SK-N-SH (cell line): ENCODE data around the gene ATP2A3. TPM values are rescaled to one million over a fixed set of nuclear protein-coding genes. Genes with fewer than 3 reads are reported as not detected.

Experiments
- CTCF ChIA-PET: fragments of 300-600, 350-600 bp; formaldehyde crosslinking; extraction: SDS; loops from one replicate; lab custom pipeline; 2021; lab: Yijun Ruan, JAX
- POLR2A ChIA-PET: fragments of 350-600 bp; sonication (Branson Sonifier 250); formaldehyde crosslinking; extraction: SDS; loops from one replicate; lab custom pipeline; 2020; ENCODE audit warnings: antibody characterized with exemption, inconsistent platforms; lab: Yijun Ruan, JAX
- DNase-seq: peaks from one replicate; pipeline ENCODE4 v3.0.0; 2012
- H2AFZ ChIP-seq: fragments of 200-600 bp; sonication (generic); 2 replicates; pipeline ENCODE4 v1.8.1; 2016; ENCODE audit warnings: antibody characterized with exemption, mild to moderate bottlenecking, low read depth
- H3F3A ChIP-seq: fragments of 200-600 bp; sonication (generic); replicated peaks from 2 replicates; pipeline ENCODE3; 2016; ENCODE audit warnings: antibody characterized with exemption, mild to moderate bottlenecking; ENCODE audit not compliant: insufficient read depth
- H3K27ac ChIP-seq, 2 experiments: fragments of 200-500 bp in 1 of 2; fragments of 200-600 bp in 1 of 2; sonication (Bioruptor generic) in 1 of 2; sonication (generic), shearing (Covaris generic) in 1 of 2; 2 replicates each; pipeline versions ENCODE4 v1.5.1 to v1.6.1; 2014 to 2016; ENCODE audit warnings: low read depth in 2 of 2, inconsistent platforms in 1 of 2, low read length in 1 of 2, mild to moderate bottlenecking in 1 of 2, mixed read lengths in 1 of 2
- H3K27me3 ChIP-seq: fragments of 200-600 bp; sonication (generic), shearing (Covaris generic); 2 replicates; pipeline ENCODE4 v1.6.1; 2016; ENCODE audit warnings: mixed run types; ENCODE audit not compliant: insufficient read depth
- H3K36me3 ChIP-seq, 2 experiments: fragments of 200-500 bp in 1 of 2; fragments of 200-600 bp in 1 of 2; sonication (Bioruptor generic) in 1 of 2; sonication (generic) in 1 of 2; replicated peaks in 1 of 2; 2 replicates each; pipeline versions ENCODE3 to v1.5.1; 2014 to 2016; ENCODE audit warnings: low read length in 1 of 2, mild to moderate bottlenecking in 1 of 2; ENCODE audit not compliant: insufficient read depth in 2 of 2, control insufficient read depth in 1 of 2
- H3K4me1 ChIP-seq, 2 experiments: fragments of 200-500 bp in 1 of 2; fragments of 200-600 bp in 1 of 2; sonication (Bioruptor generic) in 1 of 2; sonication (generic), shearing (Covaris generic) in 1 of 2; 2 replicates each; pipeline versions ENCODE4 v1.5.1 to v1.6.1; 2014 to 2016; ENCODE audit warnings: low read depth in 1 of 2, low read length in 1 of 2, mixed run types in 1 of 2; ENCODE audit not compliant: insufficient read depth in 2 of 2, control insufficient read depth in 1 of 2
- H3K4me2 ChIP-seq: fragments of 200-600 bp; sonication (generic), shearing (Covaris generic); 2 replicates; pipeline ENCODE4 v1.6.1; 2017; ENCODE audit warnings: mixed run types
- H3K4me3 ChIP-seq, 2 experiments: fragments of 200-500 bp in 1 of 2; fragments of 200-600 bp in 1 of 2; sonication (Bioruptor generic) in 1 of 2; sonication (generic), shearing (Covaris generic) in 1 of 2; 2 replicates each; pipeline versions ENCODE4 v1.5.1 to v1.8.1; 2014 to 2016; ENCODE audit warnings: low read depth in 2 of 2, inconsistent platforms in 1 of 2, low read length in 1 of 2, mild to moderate bottlenecking in 1 of 2, mixed read lengths in 1 of 2, moderate library complexity in 1 of 2
- H3K79me2 ChIP-seq: fragments of 200-600 bp; sonication (generic); 2 replicates; pipeline ENCODE4 v1.8.1; 2017; ENCODE audit warnings: mild to moderate bottlenecking; ENCODE audit not compliant: insufficient read depth
- H3K9ac ChIP-seq: fragments of 200-600 bp; sonication (generic); 2 replicates; pipeline ENCODE4 v1.6.1; 2017; ENCODE audit warnings: mixed run types
- H3K9me2 ChIP-seq: fragments of 200-600 bp; sonication (generic); 2 replicates; pipeline ENCODE4 v1.6.1; 2017; ENCODE audit warnings: mixed run types
- H3K9me3 ChIP-seq: fragments of 200-600 bp; sonication (generic); 2 replicates; pipeline ENCODE4 v1.6.1; 2017; ENCODE audit warnings: mixed run types, mild to moderate bottlenecking, moderate library complexity
- H4K20me1 ChIP-seq: fragments of 200-600 bp; sonication (generic); 2 replicates; pipeline ENCODE4 v1.6.1; 2017; ENCODE audit warnings: mild to moderate bottlenecking, mixed run types; ENCODE audit not compliant: insufficient read depth
- CHD2 ChIP-seq: fragments of 150-350 bp; IDR thresholded peaks from 2 replicates; pipeline ENCODE4 v1.6.1; 2018; ENCODE audit warnings: low read length; ENCODE audit not compliant: partially characterized antibody
- CTCF ChIP-seq: fragments of 200-600 bp; sonication (generic); IDR thresholded peaks from 2 replicates; pipeline ENCODE4 v1.6.1; 2017; ENCODE audit warnings: antibody characterized with exemption, mild to moderate bottlenecking, moderate library complexity
- ELF1 ChIP-seq: IDR thresholded peaks from 2 replicates; pipeline ENCODE4 v1.4.0; 2012
- EP300 ChIP-seq, 2 experiments: IDR thresholded peaks; 2 replicates each; pipeline versions ENCODE4 v1.4.0 to v1.6.1; 2012; ENCODE audit warnings: borderline replicate concordance in 1 of 2, low read depth in 1 of 2, low read length in 1 of 2
- EZH2phosphoT487 ChIP-seq: fragments of 200-600 bp; sonication (generic); IDR thresholded peaks from 2 replicates; pipeline ENCODE4 v1.6.1; 2017; ENCODE audit warnings: low read depth, mixed run types, mild to moderate bottlenecking, antibody characterized with exemption, moderate library complexity, borderline replicate concordance
- FOXJ3 ChIP-seq: sonication (generic); formaldehyde crosslinking; IDR thresholded peaks from 2 replicates; pipeline ENCODE4 v1.5.1; 2020; ENCODE audit warnings: mild to moderate bottlenecking, missing genetic modification reagents
- FOXM1 ChIP-seq: IDR thresholded peaks from 2 replicates; pipeline ENCODE4 v1.4.0; 2012; ENCODE audit warnings: low read depth, mild to moderate bottlenecking
- GABPA ChIP-seq: IDR thresholded peaks from 2 replicates; pipeline ENCODE4 v1.4.0; 2012; ENCODE audit warnings: low read depth, mild to moderate bottlenecking
- JUND ChIP-seq: IDR thresholded peaks from 2 replicates; pipeline ENCODE4 v1.4.0; 2012
- MAX ChIP-seq: IDR thresholded peaks from 2 replicates; pipeline ENCODE4 v1.4.0; 2012; ENCODE audit warnings: low read depth
- MXI1 ChIP-seq: IDR thresholded peaks from 2 replicates; pipeline ENCODE4 v1.6.1; 2012; ENCODE audit warnings: mild to moderate bottlenecking, low read depth, low read length, improper control_type of control experiment
- NFIC ChIP-seq: IDR thresholded peaks from 2 replicates; pipeline ENCODE4 v1.4.0; 2012; ENCODE audit warnings: borderline replicate concordance
- RFX5 ChIP-seq: IDR thresholded peaks from 2 replicates; pipeline ENCODE4 v1.6.1; 2012; ENCODE audit warnings: mild to moderate bottlenecking, improper control_type of control experiment, low read length
- SIN3A ChIP-seq: IDR thresholded peaks from 2 replicates; pipeline ENCODE4 v1.6.1; 2012; ENCODE audit warnings: low read depth, mild to moderate bottlenecking, low read length, moderate library complexity, borderline replicate concordance
- SMC3 ChIP-seq: IDR thresholded peaks from 2 replicates; pipeline ENCODE4 v1.6.1; 2012; ENCODE audit warnings: low read depth, low read length, improper control_type of control experiment
- TCF12 ChIP-seq: IDR thresholded peaks from 2 replicates; pipeline ENCODE4 v1.4.0; 2012
- whole genome bisulfite sequencing: methylation state at CpG from one replicate; pipeline ENCODE4 v1.1.6; 2017; ENCODE audit warnings: low lambda C conversion rate; 5-methylcytosine and 5-hydroxymethylcytosine counted together
- polyA plus RNA-seq, 3 experiments: library from polyadenylated mRNA; depleted of rRNA; stranded (reverse); fragments of >200 nt; gene quantifications; 2 replicates each; pipeline ENCODE4 v1.2.3, GENCODE V29; 2012
- TF ChIP-seq, protein P1 (sequence below): IDR thresholded peaks from 2 replicates; pipeline ENCODE4 v1.6.1; 2012; ENCODE audit warnings: mild to moderate bottlenecking, low read depth, low read length, moderate library complexity
- TF ChIP-seq, protein P2 (sequence below): fragments of 150-350 bp; IDR thresholded peaks from 2 replicates; pipeline ENCODE4 v1.6.1; 2016; ENCODE audit warnings: mild to moderate bottlenecking, low read depth, low read length

The ATP2A3 gene
- polyA plus RNA-seq, 1 of the 3 experiments (the other 2 are of a cell fraction), result 2.1 TPM

GRCh38 chr17:3972931-3973330 lies 8.7 kb upstream of the ATP2A3 start:
- 20% methylated on average over 4 of the region's 5 CpGs for WGBS
- H3K4me3 ChIP-seq, result no peak overlapping the region
- H3K9me3 ChIP-seq, result no peaks in the 10 kb centered on the region
- DNase-seq, result peak; percentile 12
- TF ChIP-seq RFX5, result no peak
- no peak for TF ChIP-seq MXI1
- TF ChIP-seq EZH2phosphoT487, result no peak
- no peak for TF ChIP-seq MAX
- no peak for TF ChIP-seq CTCF
- no peak for TF ChIP-seq FOXJ3 (CRISPR knock-in tag)
- TF ChIP-seq, protein P1, sequence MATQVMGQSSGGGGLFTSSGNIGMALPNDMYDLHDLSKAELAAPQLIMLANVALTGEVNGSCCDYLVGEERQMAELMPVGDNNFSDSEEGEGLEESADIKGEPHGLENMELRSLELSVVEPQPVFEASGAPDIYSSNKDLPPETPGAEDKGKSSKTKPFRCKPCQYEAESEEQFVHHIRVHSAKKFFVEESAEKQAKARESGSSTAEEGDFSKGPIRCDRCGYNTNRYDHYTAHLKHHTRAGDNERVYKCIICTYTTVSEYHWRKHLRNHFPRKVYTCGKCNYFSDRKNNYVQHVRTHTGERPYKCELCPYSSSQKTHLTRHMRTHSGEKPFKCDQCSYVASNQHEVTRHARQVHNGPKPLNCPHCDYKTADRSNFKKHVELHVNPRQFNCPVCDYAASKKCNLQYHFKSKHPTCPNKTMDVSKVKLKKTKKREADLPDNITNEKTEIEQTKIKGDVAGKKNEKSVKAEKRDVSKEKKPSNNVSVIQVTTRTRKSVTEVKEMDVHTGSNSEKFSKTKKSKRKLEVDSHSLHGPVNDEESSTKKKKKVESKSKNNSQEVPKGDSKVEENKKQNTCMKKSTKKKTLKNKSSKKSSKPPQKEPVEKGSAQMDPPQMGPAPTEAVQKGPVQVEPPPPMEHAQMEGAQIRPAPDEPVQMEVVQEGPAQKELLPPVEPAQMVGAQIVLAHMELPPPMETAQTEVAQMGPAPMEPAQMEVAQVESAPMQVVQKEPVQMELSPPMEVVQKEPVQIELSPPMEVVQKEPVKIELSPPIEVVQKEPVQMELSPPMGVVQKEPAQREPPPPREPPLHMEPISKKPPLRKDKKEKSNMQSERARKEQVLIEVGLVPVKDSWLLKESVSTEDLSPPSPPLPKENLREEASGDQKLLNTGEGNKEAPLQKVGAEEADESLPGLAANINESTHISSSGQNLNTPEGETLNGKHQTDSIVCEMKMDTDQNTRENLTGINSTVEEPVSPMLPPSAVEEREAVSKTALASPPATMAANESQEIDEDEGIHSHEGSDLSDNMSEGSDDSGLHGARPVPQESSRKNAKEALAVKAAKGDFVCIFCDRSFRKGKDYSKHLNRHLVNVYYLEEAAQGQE, result no peak
- TF ChIP-seq FOXM1, result no peak
- TF ChIP-seq NFIC, result no peak
- no peak for TF ChIP-seq TCF12
- POLR2A ChIA-PET, result no interaction called here
- H3F3A ChIP-seq, result no peaks in the 10 kb centered on the region
- no peak overlapping the region for H2AFZ ChIP-seq
- CTCF ChIA-PET, result interaction anchor here (1.3 kb wide), 1 partner anchor 14 kb away, joined by 3 read pairs; no protein-coding TSS in a partner anchor
- H3K36me3 ChIP-seq, result no peaks in the 10 kb centered on the region
- no peaks in the 10 kb centered on the region for H4K20me1 ChIP-seq
- H3K9me2 ChIP-seq, result no peaks in the 10 kb centered on the region
- no peaks in the 10 kb centered on the region for H3K27me3 ChIP-seq
- H3K79me2 ChIP-seq, result no peaks in the 10 kb centered on the region
- no peak overlapping the region for H3K9ac ChIP-seq
- H3K4me1 ChIP-seq, result peaks cover 0 to 2% of the 10 kb centered on the region in 2 experiments; a peak in 1 of 4 replicates
- H3K27ac ChIP-seq, result no peak overlapping the region
- no peak overlapping the region for H3K4me2 ChIP-seq

DNA sequence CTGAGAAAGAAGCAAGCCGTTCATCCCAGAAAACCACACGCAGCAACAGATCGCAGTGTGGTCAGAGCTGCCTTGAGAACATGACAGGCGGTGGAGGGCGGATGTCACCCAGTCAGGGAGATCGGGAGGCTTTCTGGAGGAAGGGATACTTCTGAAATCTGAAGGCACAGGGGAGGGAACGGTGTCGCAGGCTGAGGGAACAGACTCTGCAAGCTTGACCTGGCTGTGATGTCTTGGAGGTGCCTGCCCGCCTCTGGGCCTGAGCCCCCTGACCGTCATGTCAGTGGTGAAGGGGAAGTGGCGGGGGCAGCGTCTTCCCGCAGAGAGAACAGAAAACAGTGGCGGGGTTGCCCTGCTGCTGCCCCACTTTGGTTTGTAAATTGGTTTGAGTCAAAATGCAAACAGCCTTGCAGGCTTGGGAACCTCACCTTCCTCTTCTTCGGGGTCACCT lies 8.1 kb upstream of the ATP2A3 start:
- Histone ChIP-seq H2AFZ (no peak overlapping the region), H3K27me3 (no peaks in the 10 kb centered on the region), H4K20me1 (no peaks in the 10 kb centered on the region), H3K9ac (no peak overlapping the region), H3K27ac (no peak overlapping the region), H3K4me1 (peaks cover 0 to 2% of the 10 kb centered on the region in 2 experiments; a peak in 1 of 4 replicates), H3F3A (no peaks in the 10 kb centered on the region), H3K4me3 (no peak overlapping the region), H3K4me2 (no peak overlapping the region), H3K9me2 (no peaks in the 10 kb centered on the region), H3K36me3 (no peaks in the 10 kb centered on the region), H3K9me3 (no peaks in the 10 kb centered on the region), H3K79me2 (no peaks in the 10 kb centered on the region)
- POLR2A ChIA-PET, result no interaction called here
- WGBS, result 80% methylated on average over 14 of the region's 15 CpGs
- no peak for DNase-seq
- CTCF ChIA-PET, result no interaction called here
- TF ChIP-seq SMC3 (no peak), FOXJ3 (CRISPR knock-in tag) (no peak), FOXM1 (no peak), ELF1 (no peak), JUND (no peak), MAX (no peak), GABPA (no peak), RFX5 (no peak), CHD2 (no peak), EZH2phosphoT487 (no peak), CTCF (no peak), EP300 (IDR thresholded peaks at IDR 0.05; ENCODE audit: borderline replicate concordance in 1 of 2, low read depth in 1 of 2, low read length in 1 of 2) (no peak), SIN3A (no peak)
- TF ChIP-seq, protein P2, sequence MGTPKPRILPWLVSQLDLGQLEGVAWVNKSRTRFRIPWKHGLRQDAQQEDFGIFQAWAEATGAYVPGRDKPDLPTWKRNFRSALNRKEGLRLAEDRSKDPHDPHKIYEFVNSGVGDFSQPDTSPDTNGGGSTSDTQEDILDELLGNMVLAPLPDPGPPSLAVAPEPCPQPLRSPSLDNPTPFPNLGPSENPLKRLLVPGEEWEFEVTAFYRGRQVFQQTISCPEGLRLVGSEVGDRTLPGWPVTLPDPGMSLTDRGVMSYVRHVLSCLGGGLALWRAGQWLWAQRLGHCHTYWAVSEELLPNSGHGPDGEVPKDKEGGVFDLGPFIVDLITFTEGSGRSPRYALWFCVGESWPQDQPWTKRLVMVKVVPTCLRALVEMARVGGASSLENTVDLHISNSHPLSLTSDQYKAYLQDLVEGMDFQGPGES, result no peak
